ENCODE measurements around the gene NTRK3. TPM values are rescaled to one million over a fixed set of nuclear protein-coding genes. Genes with fewer than 3 reads are reported as not detected.

The NTRK3 gene
- polyA plus RNA-seq, 1 donor (not counting 4 experiments of a cell fraction or from before 2014, with no cell fraction given), result not detected

- Histone ChIP-seq H3K9me1 (ENCODE audit: control insufficient read depth, extremely low read depth, insufficient read depth, low read length) (no peaks in the 10 kb centered on the region), H3K9ac (ENCODE audit: control insufficient read depth, extremely low read depth, insufficient read depth, low read length) (no peak overlapping the region), H3K27ac (ENCODE audit: control insufficient read depth, insufficient read depth, low read length) (no peak overlapping the region), H3K4me3 (ENCODE audit: control insufficient read depth in 2 of 3, extremely low read depth in 1 of 3, insufficient read depth in 2 of 3, low read depth in 1 of 3, low read length in 3 of 3) (no peak overlapping the region), H3K4me2 (ENCODE audit: control insufficient read depth, extremely low read depth, insufficient read depth, low read depth, low read length) (no peak overlapping the region), H2AFZ (ENCODE audit: control insufficient read depth, low read length) (no peak overlapping the region), H3K79me2 (ENCODE audit: control insufficient read depth, insufficient read depth, low read length) (no peaks in the 10 kb centered on the region), H3K27me3 (ENCODE audit: control insufficient read depth, extremely low read depth, insufficient read depth, low read length) (peaks cover 37% of the 10 kb centered on the region), H3K36me3 (ENCODE audit: control insufficient read depth in 2 of 2, extremely low read depth in 1 of 2, insufficient read depth in 2 of 2, low read length in 2 of 2) (no peaks in the 10 kb centered on the region), H3K4me1 (ENCODE audit: control insufficient read depth, extremely low read depth, insufficient read depth, low read length) (no peaks in the 10 kb centered on the region), H3K9me3 (ENCODE audit: control insufficient read depth, low read depth, low read length) (no peaks in the 10 kb centered on the region), H4K20me1 (ENCODE audit: control insufficient read depth, extremely low read depth, insufficient read depth, low read length) (no peaks in the 10 kb centered on the region)
- TF ChIP-seq CTCF (optimal IDR thresholded peaks at IDR 0.05 in 1 of 3, IDR thresholded peaks at IDR 0.05 in 1 of 3, conservative IDR thresholded peaks at IDR 0.05 in 1 of 3; ENCODE audit: extremely low read depth in 1 of 3, insufficient read depth in 2 of 3, low read length in 3 of 3) (no peak), EZH2 (IDR thresholded peaks at IDR 0.05; ENCODE audit: low read length) (no peak)
- DNase-seq (ENCODE audit: low read depth, low spot score), result no peak
- FAIRE-seq, result no peak
- dilution Hi-C loops (cut with MboI; ENCODE audit: extremely low pct_ligation_motif_present, low sequenced_read_pairs), result no loop called here
These were observed 4.1 kb downstream of the NTRK3 start for GRCh38 chr15:88252441-88252840.

- dilution Hi-C loops (cut with MboI; ENCODE audit: extremely low pct_ligation_motif_present, low sequenced_read_pairs), result no loop called here
- Histone ChIP-seq H3K4me1 (ENCODE audit: control insufficient read depth, extremely low read depth, insufficient read depth, low read length) (no peaks in the 10 kb centered on the region), H3K4me2 (ENCODE audit: control insufficient read depth, extremely low read depth, insufficient read depth, low read depth, low read length) (no peak overlapping the region), H3K79me2 (ENCODE audit: control insufficient read depth, insufficient read depth, low read length) (no peaks in the 10 kb centered on the region), H3K9ac (ENCODE audit: control insufficient read depth, extremely low read depth, insufficient read depth, low read length) (no peak overlapping the region), H3K4me3 (ENCODE audit: control insufficient read depth in 2 of 3, extremely low read depth in 1 of 3, insufficient read depth in 2 of 3, low read depth in 1 of 3, low read length in 3 of 3) (no peak overlapping the region), H4K20me1 (ENCODE audit: control insufficient read depth, extremely low read depth, insufficient read depth, low read length) (no peaks in the 10 kb centered on the region), H3K9me3 (ENCODE audit: control insufficient read depth, low read depth, low read length) (no peaks in the 10 kb centered on the region), H3K9me1 (ENCODE audit: control insufficient read depth, extremely low read depth, insufficient read depth, low read length) (no peaks in the 10 kb centered on the region), H3K27ac (ENCODE audit: control insufficient read depth, insufficient read depth, low read length) (no peak overlapping the region), H3K36me3 (ENCODE audit: control insufficient read depth in 2 of 2, extremely low read depth in 1 of 2, insufficient read depth in 2 of 2, low read length in 2 of 2) (no peaks in the 10 kb centered on the region), H3K27me3 (ENCODE audit: control insufficient read depth, extremely low read depth, insufficient read depth, low read length) (peaks cover 27% of the 10 kb centered on the region), H2AFZ (ENCODE audit: control insufficient read depth, low read length) (no peak overlapping the region)
- TF ChIP-seq EZH2 (IDR thresholded peaks at IDR 0.05; ENCODE audit: low read length), result no peak
- TF ChIP-seq CTCF (optimal IDR thresholded peaks at IDR 0.05 in 1 of 3, IDR thresholded peaks at IDR 0.05 in 1 of 3, conservative IDR thresholded peaks at IDR 0.05 in 1 of 3; ENCODE audit: extremely low read depth in 1 of 3, insufficient read depth in 2 of 3, low read length in 3 of 3), result no peak
- FAIRE-seq (no peak), DNase-seq (ENCODE audit: low read depth, low spot score) (no peak)
These were observed 5.7 kb downstream of the NTRK3 start for GRCh38 chr15:88250826-88251225.
